VCaP (cell line): ENCODE data around the gene PGR.

ENCODE experiments used
- H3K27ac ChIP-seq: fragments of 450-650 bp; 2 replicates; pipeline ENCODE4 v1.5.1; 2017
- TF ChIP-seq, protein P1 (sequence below): fragments of 450-650 bp; conservative IDR thresholded peaks from 2 replicates; pipeline ENCODE4 v1.5.1; 2017; ENCODE audit warnings: mild to moderate bottlenecking, moderate library complexity

Gene PGR

DNA sequence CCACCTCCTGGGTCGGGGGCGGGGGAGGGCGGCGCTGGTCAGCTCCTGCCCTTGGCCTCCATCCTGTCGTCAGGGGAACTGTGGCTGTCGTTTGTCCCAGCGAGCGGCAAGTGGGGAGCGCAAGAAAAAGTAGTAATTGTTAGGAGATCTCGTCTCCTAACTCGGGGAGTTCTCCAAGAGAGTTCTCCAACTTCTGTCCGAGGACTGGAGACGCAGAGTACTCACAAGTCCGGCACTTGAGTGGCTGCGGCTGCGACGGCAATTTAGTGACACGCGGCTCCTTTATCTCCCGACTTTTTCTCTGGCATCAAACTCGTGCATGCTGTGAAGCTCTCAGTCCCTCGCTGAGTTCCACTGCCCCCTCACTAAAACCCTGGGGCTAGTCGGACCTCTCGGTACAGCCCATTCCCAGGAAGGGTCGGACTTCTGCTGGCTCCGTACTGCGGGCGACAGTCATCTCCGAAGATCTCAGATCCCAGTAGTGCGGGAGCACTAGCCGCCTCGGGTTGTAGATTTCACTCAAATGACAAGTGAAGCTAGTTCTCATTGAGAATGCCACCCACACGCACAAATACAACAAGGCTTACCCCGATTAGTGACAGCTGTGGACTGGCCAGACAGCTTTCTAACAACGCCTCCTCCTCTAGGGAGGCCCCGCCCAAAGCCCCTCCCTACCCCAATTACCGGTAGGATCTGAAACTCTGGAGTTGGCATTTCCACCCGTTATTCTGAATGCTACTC is at the start of gene PGR:
TSS of gene PGR (minus strand) at position 611 of the 741 bp plus-strand sequence. CDS start 743 bp downstream, outside the sequence.
- TF ChIP-seq, protein P1, sequence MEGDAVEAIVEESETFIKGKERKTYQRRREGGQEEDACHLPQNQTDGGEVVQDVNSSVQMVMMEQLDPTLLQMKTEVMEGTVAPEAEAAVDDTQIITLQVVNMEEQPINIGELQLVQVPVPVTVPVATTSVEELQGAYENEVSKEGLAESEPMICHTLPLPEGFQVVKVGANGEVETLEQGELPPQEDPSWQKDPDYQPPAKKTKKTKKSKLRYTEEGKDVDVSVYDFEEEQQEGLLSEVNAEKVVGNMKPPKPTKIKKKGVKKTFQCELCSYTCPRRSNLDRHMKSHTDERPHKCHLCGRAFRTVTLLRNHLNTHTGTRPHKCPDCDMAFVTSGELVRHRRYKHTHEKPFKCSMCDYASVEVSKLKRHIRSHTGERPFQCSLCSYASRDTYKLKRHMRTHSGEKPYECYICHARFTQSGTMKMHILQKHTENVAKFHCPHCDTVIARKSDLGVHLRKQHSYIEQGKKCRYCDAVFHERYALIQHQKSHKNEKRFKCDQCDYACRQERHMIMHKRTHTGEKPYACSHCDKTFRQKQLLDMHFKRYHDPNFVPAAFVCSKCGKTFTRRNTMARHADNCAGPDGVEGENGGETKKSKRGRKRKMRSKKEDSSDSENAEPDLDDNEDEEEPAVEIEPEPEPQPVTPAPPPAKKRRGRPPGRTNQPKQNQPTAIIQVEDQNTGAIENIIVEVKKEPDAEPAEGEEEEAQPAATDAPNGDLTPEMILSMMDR: no peak
- no peak within 1 kb of the TSS for H3K27ac ChIP-seq

DNA sequence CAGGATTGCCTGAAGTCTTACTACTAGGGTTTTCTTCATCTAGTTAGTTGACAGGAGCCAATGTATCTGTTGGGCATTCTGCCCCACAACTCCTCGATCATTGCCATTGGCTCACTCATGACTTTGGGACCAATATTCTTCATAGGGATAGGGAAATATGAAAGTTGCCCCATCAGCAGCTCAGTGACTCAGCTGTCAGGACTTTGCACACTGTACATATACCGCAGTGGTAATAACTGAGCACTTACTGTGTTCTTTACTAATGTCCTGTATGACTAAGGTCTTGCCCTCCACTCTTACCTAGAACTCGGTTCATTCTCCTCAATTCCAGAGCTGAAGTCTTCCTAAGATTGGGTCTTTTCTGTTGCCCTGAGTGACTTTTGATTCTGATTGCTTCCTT is 46.8 kb upstream of the PGR start:
- no peak overlapping the region for H3K27ac ChIP-seq
- TF ChIP-seq, protein P1: no peak

DNA sequence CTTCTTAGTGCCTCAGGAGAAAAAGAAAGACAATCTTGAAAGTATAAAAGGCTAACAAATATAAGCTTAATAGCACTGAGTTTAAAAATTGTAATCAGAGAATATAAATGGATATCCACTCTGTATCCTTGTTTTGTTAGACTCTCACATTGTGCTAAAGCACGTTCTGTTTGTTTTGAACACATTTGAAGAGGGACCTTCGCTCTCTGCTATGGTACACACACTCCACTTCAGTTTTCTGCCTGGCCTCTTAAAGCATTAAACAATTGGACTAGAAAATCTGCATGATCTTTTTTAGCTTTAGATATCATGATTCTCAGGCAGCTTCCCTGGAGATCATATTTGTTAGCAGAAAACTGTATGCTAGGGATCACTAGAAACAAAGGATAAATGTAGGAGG is 40.3 kb upstream of the PGR start:
- H3K27ac ChIP-seq: no peak overlapping the region
- TF ChIP-seq, protein P1: no peak

DNA sequence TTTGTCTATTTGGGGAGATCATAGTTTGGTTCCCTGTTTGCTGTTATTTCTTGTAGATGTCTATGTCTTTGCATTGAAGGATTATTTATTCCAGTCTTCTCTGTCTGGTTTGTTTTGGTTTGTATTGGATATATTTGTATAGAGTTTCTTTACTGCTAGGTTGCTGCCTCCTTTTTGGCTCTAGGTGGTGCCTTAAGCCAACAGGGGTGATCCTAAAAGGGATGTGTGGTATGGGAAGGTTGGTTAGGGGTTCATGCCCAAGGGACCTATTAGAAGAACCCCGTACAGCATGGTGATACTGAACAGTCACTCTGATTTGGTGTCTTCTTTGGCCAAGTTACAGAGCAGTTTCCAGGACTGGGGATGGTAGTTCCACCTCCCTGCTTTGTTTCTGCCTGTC is 36.4 kb upstream of the PGR start:
- H3K27ac ChIP-seq: no peak overlapping the region
- TF ChIP-seq, protein P1: no peak

DNA sequence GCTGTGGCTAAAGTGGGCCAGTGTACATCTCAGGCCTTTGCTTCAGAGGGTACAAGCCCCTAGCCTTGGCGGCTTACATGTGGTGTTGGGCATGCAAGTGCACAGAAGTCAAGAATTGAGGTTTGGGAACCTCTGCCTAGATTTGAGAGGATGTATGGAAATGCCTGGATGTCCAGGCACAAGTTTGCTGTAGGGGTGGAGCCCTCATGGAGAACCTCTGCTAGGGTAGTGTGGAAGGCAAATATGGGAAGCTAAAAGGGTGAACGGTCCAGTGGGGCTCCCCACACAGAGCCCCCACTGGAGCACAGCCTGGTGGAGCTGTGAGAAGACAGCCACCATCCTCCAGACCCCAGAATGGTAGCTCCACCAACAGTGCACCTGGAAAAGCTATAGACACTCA is 28.5 kb upstream of the PGR start:
- TF ChIP-seq, protein P1: no peak
- no peak overlapping the region for H3K27ac ChIP-seq

DNA sequence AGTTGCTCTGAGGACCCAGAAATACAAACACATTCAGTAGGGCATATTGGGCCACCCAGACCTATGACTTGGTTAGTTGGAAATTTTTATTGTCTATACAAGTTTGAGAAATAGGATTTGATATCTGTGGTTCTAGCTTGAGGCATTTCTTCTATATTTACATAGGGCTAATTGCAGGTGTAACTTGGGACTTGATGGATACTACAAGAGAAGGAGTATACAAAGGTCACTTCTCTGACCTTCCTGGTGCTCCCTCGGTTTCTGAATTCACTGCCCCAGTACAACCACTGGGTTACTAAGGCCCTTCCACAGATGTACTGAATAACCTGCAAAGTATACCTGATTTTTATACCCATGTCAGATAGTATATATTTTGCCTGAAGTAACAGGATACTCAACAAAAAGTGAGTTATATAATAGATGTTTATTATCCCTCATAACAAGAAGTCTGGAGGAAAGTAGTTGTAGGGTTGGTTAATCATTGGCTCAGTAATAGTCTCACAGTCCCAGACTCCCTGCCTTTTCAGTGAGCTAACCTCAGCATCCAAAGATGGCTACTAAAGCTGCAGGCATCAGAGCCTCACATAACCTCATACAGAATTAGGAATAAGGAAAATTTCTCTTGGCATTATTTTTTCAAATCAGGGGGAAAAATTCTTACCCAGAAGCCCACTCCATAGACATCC is 8.8 kb upstream of the PGR start:
- no peak overlapping the region for H3K27ac ChIP-seq
- TF ChIP-seq, protein P1: no peak

DNA sequence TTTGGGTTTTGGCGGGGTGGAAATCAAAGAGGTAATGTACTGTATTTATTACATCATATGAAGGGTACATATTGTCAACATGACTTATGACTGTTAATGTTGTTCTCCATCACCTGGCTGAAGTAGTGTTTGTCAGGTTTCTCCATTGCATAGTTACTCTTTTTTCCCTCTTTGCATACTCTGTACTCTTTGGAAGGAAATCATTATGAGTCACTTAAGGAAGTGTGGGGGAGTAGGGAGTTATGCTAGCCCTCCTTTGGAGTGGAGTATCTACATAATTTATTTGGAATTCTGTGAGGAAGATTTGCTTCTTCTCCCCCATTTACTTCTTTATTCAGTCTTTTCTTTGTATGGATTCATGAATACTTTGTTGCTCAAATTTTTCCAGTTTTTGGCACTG is 3.6 kb upstream of the PGR start:
- H3K27ac ChIP-seq: no peak overlapping the region
- TF ChIP-seq, protein P1: no peak
